NCI-H146 (cell line): ENCODE results near the gene TMEM37.

Source experiments
- DNase-seq: peaks from one replicate; lab custom pipeline; 2025; lab: John Stamatoyannopoulos, UW

Gene TMEM37

GRCh38 chr2:119419065-119419464, 12.6 kb upstream of the TMEM37 start:
- DNase-seq = no peak

DNA sequence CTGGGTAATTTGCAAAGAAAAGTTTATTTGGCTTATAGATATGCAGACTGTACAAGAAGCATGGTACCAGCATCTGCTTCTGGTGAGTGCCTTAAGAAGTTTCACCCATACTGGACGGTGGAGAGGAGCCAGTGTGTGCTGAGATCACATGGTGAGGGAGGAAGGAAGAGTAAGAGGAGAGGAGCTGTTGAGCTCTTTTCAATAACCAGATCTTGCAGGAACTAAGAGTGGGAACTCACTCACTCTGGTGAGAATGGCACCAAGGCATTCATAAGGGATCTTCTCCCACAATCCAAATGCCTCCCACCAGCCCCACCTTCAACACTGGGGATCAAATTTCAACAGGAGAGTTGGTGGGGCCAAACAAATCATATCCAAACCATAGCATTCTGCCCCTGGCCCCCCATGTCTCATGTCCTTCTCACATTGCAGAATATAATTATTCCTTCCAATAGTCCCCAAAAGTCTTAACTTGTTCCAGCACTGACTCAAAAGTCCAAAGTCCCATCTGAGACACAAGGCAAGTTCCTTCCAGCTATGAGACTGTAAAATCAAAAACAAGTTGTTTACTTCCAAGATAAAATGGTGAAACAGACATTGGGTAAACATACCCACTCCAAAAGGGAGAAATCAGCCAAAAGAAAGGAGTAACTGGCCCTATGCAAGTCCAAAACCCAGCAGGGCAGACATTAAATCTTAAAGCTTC, 11.7 kb upstream of the TMEM37 start:
- no peak for DNase-seq

- no peak for DNase-seq
These were observed 10.3 kb upstream of the TMEM37 start for GRCh38 chr2:119421304-119421703.

DNA sequence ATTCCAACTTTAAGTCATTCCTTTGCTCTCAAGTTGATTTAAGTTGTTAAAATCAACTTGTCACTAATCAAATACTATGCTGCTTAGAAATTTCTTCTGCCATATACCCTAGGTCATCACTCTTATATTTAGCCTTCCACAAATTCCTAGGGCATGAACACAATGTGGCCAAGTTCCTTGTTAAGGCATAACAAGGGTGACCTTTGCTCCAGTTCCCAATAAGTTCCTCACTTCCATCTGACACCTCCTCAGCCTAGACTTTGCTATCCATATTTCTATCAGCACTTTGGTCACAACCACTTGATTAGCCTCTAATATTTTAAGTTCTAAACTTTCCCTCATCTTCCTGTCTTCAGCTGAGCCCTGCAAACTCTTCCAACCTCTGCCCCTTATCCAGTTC, 9.9 kb upstream of the TMEM37 start:
- no peak for DNase-seq

DNA sequence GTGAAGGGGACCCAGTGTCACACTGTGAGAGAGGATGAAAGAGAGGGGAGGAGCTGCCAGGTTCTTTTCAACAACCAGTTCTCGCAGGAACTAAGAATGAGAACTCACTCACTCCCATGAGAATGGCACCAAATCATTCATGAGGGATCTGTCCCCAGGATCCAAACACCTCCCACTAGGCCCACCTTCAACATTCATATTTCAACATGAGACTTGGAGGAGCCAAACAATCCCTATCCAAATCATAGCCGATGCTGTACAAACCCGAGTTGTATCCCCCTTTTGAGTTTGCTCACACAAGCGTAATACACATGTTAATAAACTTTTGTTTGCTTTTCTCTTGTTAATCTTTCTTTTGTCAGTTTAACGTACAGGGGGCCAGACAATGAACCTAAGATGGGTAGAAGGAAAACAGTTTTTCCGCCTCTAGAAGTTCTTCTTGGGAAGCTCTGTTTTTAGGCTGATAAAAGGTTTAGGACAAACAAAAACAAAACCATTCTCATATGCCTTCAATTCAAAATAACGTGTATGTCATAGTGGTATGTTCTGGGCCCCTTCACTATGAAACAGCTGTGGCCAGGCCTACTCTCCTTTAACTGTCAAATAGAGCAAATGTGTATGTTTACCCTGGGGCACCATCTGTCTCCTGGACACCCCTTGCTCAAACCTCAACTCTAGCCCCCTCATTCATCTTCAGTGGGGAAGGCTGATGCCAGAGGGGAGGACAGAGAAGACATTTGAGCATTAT, 9.1 kb upstream of the TMEM37 start:
- DNase-seq = no peak

DNA sequence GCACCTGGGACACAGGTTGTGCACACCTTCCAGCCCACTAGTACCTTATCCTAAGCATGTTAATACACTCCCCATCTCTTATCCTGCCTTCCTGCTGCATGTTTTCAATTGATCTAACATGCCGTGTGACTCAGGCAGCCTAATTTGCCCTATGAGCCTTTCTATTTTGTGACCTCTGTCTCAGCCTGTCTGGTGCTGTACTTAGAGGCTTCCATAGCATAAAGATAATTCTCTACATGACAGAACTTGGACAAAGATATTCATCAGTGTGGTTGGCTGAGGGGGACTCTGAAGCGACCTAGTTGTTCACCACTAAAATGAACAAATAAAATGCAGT, 8.6 kb upstream of the TMEM37 start:
- no peak for DNase-seq

GRCh38 chr2:119423811-119424210, 7.8 kb upstream of the TMEM37 start:
- DNase-seq = no peak

GRCh38 chr2:119424284-119425118, 7.2 kb upstream of the TMEM37 start:
- DNase-seq = no peak

DNA sequence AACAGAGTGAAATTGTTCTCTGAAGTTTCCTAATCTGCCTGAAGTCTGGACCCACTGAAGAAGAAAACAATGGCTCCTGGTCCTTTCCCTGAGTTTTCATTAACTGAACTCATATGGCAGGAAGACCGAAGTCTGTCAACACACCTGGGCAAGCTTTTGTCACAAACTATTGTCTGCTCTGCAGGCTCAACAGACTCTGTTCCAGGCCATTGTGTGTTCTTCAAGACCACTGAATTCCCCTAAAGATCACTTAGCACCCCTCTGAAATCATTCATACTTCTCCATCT, 6.6 kb upstream of the TMEM37 start:
- DNase-seq = no peak

DNA sequence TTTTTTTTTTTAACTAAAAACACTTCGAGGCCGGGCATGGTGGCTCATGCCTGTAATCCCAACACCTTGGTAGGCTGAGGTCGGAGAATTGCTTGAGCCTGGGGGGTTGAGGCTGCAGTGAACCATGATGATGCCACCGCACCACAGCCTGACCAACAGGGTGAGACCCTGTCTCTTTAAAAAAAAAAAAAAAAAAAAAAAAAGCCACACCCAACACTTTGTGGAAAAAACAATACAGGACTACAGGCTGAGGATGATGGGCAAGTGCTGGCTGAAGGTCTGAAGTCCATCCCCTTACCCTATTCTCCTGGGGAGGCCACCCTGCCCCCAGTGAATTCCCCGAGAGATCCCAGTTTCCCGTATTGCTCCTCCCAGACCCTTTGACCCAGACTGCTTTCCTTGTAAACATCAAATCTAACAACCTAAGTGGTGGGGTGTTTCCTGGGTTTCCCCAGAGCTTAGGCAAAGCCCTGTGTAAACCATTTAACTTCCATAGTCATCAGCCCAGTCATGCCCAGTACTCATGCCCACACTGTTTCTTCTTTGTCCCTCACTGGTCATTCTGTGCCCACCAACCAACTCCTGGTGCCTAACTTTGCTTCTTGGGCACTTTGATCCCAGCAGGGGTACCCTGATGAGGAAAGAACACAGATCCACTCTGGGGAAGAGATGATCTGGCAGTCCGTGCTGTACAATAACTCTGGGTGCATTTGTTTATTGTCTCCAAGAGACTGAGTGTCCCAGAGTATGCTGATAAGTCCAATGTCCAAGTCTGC, 5.8 kb upstream of the TMEM37 start:
- DNase-seq = no peak

DNA sequence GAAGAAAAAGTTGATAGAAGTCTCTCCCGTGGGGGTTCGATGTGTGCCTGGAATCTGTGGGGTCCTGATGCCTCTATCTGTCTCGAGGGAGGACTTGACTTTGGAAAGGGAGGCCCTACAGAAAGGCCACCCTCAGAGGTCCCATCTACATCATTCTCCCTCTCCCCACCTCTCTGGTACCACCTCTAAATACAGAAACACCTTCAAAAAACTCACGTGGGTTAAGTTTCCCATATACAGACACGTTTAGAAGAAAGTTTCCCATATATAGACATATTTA, 5.3 kb upstream of the TMEM37 start:
- no peak for DNase-seq

DNA sequence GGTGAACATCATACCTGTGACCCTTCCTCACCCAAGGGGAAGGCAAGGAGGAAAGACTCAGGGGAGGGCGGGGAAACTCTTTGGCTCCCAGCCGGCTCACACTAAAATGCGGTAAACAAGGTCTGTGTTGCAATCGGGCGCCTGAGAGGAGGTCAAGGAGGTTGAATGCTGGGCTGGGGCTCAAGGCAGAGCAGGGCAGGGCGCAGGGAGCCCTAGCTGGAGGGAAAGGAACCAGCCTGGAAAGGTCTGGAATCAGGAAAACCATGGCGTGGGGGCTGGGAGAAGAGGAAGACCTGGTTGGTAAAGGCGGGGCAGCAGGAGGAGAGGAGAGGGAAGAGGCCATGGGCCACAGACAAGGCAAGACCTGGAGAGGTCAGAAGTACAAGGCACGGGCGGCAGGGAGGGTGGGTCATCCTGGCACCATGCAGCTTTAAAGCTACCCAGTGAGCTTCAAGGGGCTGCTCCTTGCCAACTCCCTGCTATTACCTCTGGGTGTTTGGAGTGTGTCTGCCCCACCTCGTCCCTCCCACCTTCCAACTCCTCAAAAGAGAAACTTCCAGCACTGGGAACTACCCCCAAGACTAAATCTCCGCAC, 4.8 kb upstream of the TMEM37 start:
- no peak for DNase-seq

DNA sequence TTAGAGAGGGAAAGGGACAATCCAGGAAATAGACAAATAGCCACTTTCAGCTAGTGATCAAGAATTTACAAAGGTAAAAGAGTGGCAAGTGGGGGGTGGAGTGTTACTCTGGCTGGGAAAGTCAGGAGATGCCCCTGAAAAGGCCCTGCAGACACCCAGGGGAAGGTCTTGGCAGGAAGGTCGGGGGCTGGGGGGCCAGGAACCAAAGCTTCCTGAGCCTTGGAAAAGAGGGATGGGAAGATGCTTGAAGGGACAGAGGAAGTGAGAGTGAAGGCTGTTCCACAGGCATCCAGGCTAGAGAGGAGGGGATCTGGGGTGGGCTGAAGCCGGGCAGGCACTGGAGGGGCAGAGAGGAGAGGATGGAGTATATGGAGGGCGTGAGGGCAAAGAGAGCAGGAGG, 3.9 kb upstream of the TMEM37 start:
- DNase-seq = no peak

GRCh38 chr2:119428488-119429224, 3.0 kb upstream of the TMEM37 start:
- DNase-seq = no peak

DNA sequence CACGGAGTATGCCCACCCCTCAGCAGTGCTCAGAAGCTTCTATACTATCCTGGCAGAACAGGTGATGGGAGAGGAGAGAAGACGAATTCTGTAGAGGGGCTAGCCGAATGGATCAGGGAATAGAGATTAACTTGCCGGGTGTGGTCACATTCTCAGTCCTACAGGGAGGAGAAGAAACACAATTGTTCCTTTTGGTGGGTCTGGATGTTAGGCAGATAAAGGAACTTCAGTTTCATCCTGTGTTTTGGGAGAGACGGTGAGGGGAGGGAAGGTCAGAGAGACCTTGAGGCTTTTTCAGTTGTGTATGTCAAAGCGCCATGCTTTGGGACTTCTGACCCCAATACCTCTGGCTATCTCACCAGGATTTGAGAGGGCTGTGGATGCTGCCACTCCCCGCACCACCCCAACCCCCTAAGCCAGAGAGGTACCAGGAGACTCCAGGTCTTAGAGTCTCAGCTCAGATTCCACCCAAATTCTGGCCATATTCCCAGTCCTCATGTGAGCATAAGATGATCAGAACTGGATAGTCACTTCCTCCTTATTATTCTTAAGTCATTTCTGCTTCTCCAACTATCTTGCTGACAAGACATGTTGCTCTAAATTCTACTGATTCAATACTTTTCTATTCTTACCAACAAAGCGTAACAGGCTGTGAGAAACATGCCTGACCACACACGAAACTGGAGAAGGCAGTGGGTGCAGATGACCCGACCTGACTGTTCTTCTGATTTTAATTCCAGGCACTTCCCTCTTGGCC, 2.3 kb upstream of the TMEM37 start:
- DNase-seq = no peak

GRCh38 chr2:119430023-119430498, 1.6 kb upstream of the TMEM37 start:
- DNase-seq = no peak

DNA sequence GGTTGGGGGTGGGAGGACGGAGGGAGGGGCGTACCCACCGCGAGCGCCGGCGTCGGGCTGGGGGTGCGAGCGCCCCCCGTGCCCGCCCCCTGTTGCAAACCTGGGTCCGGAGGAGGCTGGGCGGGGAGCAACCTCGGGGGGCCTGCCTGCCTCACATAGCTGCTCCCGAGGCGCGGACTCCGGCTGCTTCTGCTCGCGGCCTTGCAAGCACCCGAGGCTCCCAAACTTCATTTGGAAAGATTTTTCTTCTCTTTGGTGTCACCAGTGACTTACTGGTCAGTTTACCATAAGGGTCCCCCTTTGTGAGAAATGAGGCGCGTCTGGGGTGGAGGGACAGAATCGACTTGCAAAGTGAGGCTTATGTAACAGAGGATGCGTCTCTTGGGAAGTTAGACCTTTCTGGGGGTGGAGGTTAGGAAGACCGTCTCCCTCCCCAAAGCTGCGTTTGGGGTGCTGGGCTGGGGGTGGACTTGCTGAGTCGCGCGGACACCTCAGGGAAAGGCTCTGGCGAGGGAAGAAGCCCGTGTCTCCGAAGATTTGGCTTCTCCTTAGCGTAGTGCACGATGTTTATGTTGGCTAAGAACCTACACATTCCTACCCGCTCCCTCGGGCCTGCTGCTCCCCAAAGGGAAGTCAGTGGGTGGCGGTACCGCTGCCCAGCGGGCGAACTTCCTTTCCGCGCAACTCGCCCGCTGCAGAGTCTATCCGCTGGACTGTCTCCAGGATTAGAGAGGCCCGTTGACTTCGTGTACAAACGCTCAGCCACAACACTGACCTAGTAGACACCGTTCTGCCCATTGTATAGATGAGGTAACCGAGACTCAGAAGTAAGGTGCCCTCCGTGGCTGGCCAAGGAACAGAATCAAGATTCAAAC, 559 bp downstream of the TMEM37 start:
- no peak for DNase-seq

DNA sequence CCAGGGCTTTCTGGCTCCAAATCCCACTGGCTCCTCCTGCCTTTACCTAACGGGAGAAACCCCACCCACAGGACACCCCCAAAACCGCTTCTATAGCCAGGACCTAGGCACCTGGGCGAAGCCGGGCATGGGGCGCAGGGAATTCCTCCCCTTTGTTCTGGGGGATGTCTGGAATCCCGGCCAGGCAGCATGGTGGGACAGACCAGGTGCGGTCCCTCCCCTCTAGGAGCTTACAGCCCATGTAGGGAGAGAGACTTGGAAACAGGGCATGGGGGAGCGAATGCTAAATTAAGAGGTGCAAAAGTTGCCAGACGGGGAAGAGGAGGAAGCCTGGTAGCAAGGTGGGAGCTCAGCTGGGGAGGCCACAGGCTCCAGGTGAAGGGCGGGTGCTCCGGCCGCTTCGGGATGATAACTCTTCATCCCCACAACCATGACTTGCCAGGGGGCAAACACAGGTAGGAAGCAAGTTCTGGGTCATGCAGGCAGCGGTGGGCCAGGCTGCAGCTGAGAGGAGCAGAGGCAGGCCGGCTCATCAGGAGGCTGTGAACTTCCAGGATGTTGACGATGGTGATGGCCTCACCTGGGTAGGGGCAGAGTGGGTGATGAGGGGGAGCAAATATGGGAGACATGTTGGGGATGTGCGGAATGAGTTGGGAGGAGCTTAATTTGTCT, 1.3 kb downstream of the TMEM37 start:
- DNase-seq = no peak
